OCI-LY7 (cell line): ENCODE data around the gene PRPF40B.

Source experiments
- EZH2phosphoT487 ChIP-seq: fragments of 200-600 bp; sonication (generic); IDR thresholded peaks from 2 replicates; pipeline ENCODE4 v1.6.1; 2018; ENCODE audit warnings: low read depth, borderline replicate concordance, mild to moderate bottlenecking, mixed run types, antibody characterized with exemption, low read length, moderate library complexity, mixed read lengths
- TF ChIP-seq, protein P1 (sequence below): fragments of 200-600 bp; sonication (generic); conservative IDR thresholded peaks from 2 replicates; pipeline ENCODE4 v1.5.1; 2014; ENCODE audit warnings: mild to moderate bottlenecking, antibody characterized with exemption, low read length, moderate library complexity, mixed read lengths

DNA sequence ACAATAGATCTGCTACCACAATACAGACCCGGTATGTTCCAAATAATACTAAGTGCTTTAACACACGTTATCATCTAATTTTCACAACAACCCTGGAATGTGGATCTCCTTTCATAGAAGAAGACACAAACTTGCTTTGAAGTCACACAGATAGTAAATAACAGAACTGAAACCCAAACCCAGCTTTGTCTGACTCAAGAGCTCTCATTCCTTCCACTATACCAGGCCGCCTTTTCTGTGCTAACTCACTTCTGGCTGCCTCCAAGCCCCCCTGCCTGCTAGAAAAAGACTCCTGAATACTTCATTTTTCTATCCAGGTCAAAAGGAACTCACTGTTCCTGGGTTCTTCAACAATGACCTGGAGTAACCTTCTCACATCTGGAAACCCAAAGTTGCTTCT lies 37.8 kb downstream of the PRPF40B start:
- TF ChIP-seq, protein P1, sequence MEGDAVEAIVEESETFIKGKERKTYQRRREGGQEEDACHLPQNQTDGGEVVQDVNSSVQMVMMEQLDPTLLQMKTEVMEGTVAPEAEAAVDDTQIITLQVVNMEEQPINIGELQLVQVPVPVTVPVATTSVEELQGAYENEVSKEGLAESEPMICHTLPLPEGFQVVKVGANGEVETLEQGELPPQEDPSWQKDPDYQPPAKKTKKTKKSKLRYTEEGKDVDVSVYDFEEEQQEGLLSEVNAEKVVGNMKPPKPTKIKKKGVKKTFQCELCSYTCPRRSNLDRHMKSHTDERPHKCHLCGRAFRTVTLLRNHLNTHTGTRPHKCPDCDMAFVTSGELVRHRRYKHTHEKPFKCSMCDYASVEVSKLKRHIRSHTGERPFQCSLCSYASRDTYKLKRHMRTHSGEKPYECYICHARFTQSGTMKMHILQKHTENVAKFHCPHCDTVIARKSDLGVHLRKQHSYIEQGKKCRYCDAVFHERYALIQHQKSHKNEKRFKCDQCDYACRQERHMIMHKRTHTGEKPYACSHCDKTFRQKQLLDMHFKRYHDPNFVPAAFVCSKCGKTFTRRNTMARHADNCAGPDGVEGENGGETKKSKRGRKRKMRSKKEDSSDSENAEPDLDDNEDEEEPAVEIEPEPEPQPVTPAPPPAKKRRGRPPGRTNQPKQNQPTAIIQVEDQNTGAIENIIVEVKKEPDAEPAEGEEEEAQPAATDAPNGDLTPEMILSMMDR = no peak
- no peak for TF ChIP-seq EZH2phosphoT487
